HepG2 (cell line): ENCODE results near the gene SMIM36. TPM values are rescaled to one million over a fixed set of nuclear protein-coding genes. Genes with fewer than 3 reads are reported as not detected.

Source experiments
- ATF7-NPFF ChIP-seq: sonication (generic); formaldehyde crosslinking; IDR thresholded peaks from 2 replicates; pipeline ENCODE4 v1.8.1; 2023; ENCODE audit warnings: mild to moderate bottlenecking, low read depth, missing genetic modification reagents, moderate library complexity
- FOSL2 ChIP-seq: sonication (generic); formaldehyde crosslinking; IDR thresholded peaks from 2 replicates; pipeline ENCODE4 v1.4.0; 2020; ENCODE audit warnings: missing genetic modification reagents
- GPN1 ChIP-seq: sonication (generic); formaldehyde crosslinking; IDR thresholded peaks from 2 replicates; pipeline ENCODE4 v1.5.1; 2020; ENCODE audit warnings: missing genetic modification reagents, borderline replicate concordance
- HDAC2 ChIP-seq: sonication (generic); formaldehyde crosslinking; IDR thresholded peaks from 2 replicates; pipeline ENCODE4 v1.4.0; 2020; ENCODE audit warnings: missing genetic modification reagents
- NAIF1 ChIP-seq: sonication (generic); formaldehyde crosslinking; IDR thresholded peaks from 2 replicates; pipeline ENCODE4 v1.5.0; 2020; ENCODE audit warnings: mild to moderate bottlenecking, missing genetic modification reagents, borderline replicate concordance
- NFIC ChIP-seq: IDR thresholded peaks from 2 replicates; pipeline ENCODE4 v1.6.1; 2012; ENCODE audit warnings: mild to moderate bottlenecking, low read length, inconsistent platforms
- PPARG ChIP-seq: conservative IDR thresholded peaks from 2 replicates; pipeline ENCODE4 v1.6.1; 2016; ENCODE audit warnings: missing biosample characterization, missing genetic modification reagents
- RFX5 ChIP-seq: IDR thresholded peaks from 2 replicates; pipeline ENCODE4 v1.6.1; 2011; ENCODE audit warnings: low read depth, low read length, improper control_type of control experiment
- SKI ChIP-seq: fragments of 450-650 bp; IDR thresholded peaks from one replicate; pipeline ENCODE4 v1.6.1; 2018; ENCODE audit warnings: mild to moderate bottlenecking; ENCODE audit not compliant: partially characterized antibody
- ZHX1 ChIP-seq: sonication (generic); formaldehyde crosslinking; IDR thresholded peaks from 2 replicates; pipeline ENCODE4 v1.8.1; 2022; ENCODE audit warnings: low read depth, mild to moderate bottlenecking, missing genetic modification reagents
- ZKSCAN1 ChIP-seq: fragments of 150-350 bp; IDR thresholded peaks from 2 replicates; pipeline ENCODE4 v1.6.1; 2014; ENCODE audit warnings: low read length
- ZNF512 ChIP-seq: sonication (generic); formaldehyde crosslinking; IDR thresholded peaks from 2 replicates; pipeline ENCODE4 v1.4.0; 2020; ENCODE audit warnings: mild to moderate bottlenecking, missing genetic modification reagents
- ZNF530 ChIP-seq: sonication (generic); formaldehyde crosslinking; IDR thresholded peaks from 2 replicates; pipeline ENCODE4 v1.5.0; 2020; ENCODE audit warnings: low read depth, mild to moderate bottlenecking, missing genetic modification reagents
- ZNF619 ChIP-seq: sonication (generic); formaldehyde crosslinking; IDR thresholded peaks from 2 replicates; pipeline ENCODE4 v1.4.0; 2020; ENCODE audit warnings: mild to moderate bottlenecking, missing genetic modification reagents
- ZNF841 ChIP-seq: sonication (generic); formaldehyde crosslinking; IDR thresholded peaks from 2 replicates; pipeline ENCODE4 v1.8.1; 2023; ENCODE audit warnings: missing genetic modification reagents, borderline replicate concordance
- polyA plus RNA-seq, 8 experiments: library from polyadenylated mRNA; depleted of rRNA in 3 of 8; stranded (reverse) in 7 of 8; unstranded in 1 of 8; fragments of >200 nt; fragmentation: Illumina TruSeq in 4 of 8; extraction: Trizol in 4 of 8; gene quantifications; 2 replicates each; pipeline versions ENCODE4 v1.2.1 to v1.2.3, GENCODE V29; 2011 to 2016; ENCODE audit warnings: low read depth in 4 of 8, missing spikeins in 1 of 8, mixed read lengths in 1 of 8; ENCODE audit not compliant: insufficient read depth in 1 of 8
- total RNA-seq, 5 experiments: library from RNA; depleted of rRNA; stranded (reverse); fragments of >200 nt; fragmentation: Illumina TruSeq; extraction: Trizol; gene quantifications; 2 replicates each; pipeline ENCODE4 v1.2.3, GENCODE V29; 2016; ENCODE audit warnings: low read depth in 1 of 5
- TF ChIP-seq, protein P1 (sequence below): sonication (generic); formaldehyde crosslinking; IDR thresholded peaks from 2 replicates; pipeline ENCODE4 v1.5.0; 2020; ENCODE audit warnings: missing genetic modification reagents
- TF ChIP-seq, protein P2 (sequence below): sonication (generic); formaldehyde crosslinking; IDR thresholded peaks from 2 replicates; pipeline ENCODE4 v1.5.0; 2020; ENCODE audit warnings: mild to moderate bottlenecking, missing genetic modification reagents
- TF ChIP-seq, protein P3 (sequence below): sonication (generic); formaldehyde crosslinking; IDR thresholded peaks from 2 replicates; pipeline ENCODE4 v1.5.0; 2020; ENCODE audit warnings: mild to moderate bottlenecking, missing genetic modification reagents

The SMIM36 gene
- total and polyA plus RNA-seq, 2 of the 13 experiments (the other 11 are each of a cell fraction or from before 2014, with no cell fraction given) = not detected

- TF ChIP-seq ZHX1 (CRISPR knock-in tag) = peak; percentile 66; the same call in 1 of the 2 replicates
- 0 out of 2 replicates have a peak, but pooled peaks have one; percentile 19 for TF ChIP-seq GPN1 (CRISPR knock-in tag)
- peak; percentile 35; the same call in 1 of the 2 replicates for TF ChIP-seq HDAC2 (CRISPR knock-in tag)
- no peak for TF ChIP-seq SKI
- TF ChIP-seq ZNF619 = peak; percentile 67
- TF ChIP-seq, protein P1, sequence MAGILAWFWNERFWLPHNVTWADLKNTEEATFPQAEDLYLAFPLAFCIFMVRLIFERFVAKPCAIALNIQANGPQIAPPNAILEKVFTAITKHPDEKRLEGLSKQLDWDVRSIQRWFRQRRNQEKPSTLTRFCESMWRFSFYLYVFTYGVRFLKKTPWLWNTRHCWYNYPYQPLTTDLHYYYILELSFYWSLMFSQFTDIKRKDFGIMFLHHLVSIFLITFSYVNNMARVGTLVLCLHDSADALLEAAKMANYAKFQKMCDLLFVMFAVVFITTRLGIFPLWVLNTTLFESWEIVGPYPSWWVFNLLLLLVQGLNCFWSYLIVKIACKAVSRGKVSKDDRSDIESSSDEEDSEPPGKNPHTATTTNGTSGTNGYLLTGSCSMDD (CRISPR knock-in tag) = no peak
- TF ChIP-seq, protein P2, sequence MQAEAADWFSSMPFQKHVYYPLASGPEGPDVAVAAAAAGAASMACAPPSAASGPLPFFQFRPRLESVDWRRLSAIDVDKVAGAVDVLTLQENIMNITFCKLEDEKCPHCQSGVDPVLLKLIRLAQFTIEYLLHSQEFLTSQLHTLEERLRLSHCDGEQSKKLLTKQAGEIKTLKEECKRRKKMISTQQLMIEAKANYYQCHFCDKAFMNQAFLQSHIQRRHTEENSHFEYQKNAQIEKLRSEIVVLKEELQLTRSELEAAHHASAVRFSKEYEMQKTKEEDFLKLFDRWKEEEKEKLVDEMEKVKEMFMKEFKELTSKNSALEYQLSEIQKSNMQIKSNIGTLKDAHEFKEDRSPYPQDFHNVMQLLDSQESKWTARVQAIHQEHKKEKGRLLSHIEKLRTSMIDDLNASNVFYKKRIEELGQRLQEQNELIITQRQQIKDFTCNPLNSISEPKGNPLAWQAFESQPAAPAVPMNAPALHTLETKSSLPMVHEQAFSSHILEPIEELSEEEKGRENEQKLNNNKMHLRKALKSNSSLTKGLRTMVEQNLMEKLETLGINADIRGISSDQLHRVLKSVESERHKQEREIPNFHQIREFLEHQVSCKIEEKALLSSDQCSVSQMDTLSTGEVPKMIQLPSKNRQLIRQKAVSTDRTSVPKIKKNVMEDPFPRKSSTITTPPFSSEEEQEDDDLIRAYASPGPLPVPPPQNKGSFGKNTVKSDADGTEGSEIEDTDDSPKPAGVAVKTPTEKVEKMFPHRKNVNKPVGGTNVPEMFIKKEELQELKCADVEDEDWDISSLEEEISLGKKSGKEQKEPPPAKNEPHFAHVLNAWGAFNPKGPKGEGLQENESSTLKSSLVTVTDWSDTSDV (CRISPR knock-in tag) = 0 out of 2 replicates have a peak, but pooled peaks have one; percentile 88
- TF ChIP-seq NAIF1 (CRISPR knock-in tag) = peak; percentile 67; the same call in 1 of the 2 replicates
- TF ChIP-seq RFX5 = no peak
- 0 out of 2 replicates have a peak, but pooled peaks have one; percentile 73 for TF ChIP-seq ZNF512 (CRISPR knock-in tag)
- peak; percentile 45; the same call in 1 of the 2 replicates for TF ChIP-seq FOSL2 (CRISPR knock-in tag)
- TF ChIP-seq ZNF841 (CRISPR knock-in tag) = no peak; the same call in 1 of the 2 replicates
- no peak for TF ChIP-seq ZKSCAN1
- TF ChIP-seq NFIC = no peak
- TF ChIP-seq ATF7-NPFF = no peak
- 0 out of 2 replicates have a peak, but pooled peaks have one; percentile 17 for TF ChIP-seq PPARG (CRISPR knock-in tag)
- TF ChIP-seq, protein P3, sequence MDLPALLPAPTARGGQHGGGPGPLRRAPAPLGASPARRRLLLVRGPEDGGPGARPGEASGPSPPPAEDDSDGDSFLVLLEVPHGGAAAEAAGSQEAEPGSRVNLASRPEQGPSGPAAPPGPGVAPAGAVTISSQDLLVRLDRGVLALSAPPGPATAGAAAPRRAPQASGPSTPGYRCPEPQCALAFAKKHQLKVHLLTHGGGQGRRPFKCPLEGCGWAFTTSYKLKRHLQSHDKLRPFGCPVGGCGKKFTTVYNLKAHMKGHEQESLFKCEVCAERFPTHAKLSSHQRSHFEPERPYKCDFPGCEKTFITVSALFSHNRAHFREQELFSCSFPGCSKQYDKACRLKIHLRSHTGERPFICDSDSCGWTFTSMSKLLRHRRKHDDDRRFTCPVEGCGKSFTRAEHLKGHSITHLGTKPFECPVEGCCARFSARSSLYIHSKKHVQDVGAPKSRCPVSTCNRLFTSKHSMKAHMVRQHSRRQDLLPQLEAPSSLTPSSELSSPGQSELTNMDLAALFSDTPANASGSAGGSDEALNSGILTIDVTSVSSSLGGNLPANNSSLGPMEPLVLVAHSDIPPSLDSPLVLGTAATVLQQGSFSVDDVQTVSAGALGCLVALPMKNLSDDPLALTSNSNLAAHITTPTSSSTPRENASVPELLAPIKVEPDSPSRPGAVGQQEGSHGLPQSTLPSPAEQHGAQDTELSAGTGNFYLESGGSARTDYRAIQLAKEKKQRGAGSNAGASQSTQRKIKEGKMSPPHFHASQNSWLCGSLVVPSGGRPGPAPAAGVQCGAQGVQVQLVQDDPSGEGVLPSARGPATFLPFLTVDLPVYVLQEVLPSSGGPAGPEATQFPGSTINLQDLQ = peak; percentile 91; the same call in 1 of the 2 replicates
- TF ChIP-seq ZNF530 (CRISPR knock-in tag) = no peak
These were observed 89.9 kb downstream of the SMIM36 start, which contains the start of gene MMD (continued) for GRCh38 chr17:55421179-55421934.
